ENCODE results near the gene ACE. TPM values are rescaled to one million over a fixed set of nuclear protein-coding genes. Genes with fewer than 3 reads are reported as not detected.

Gene ACE
- total RNA-seq, 1 donor from 2014 or later: 1.0 TPM

GRCh38 chr17:63480826-63481487, 4.1 kb downstream of the ACE start:
- no peak for TF ChIP-seq EZH2 (IDR thresholded peaks at IDR 0.05; ENCODE audit: insufficient read depth, low read length)
- TF ChIP-seq, protein P1, sequence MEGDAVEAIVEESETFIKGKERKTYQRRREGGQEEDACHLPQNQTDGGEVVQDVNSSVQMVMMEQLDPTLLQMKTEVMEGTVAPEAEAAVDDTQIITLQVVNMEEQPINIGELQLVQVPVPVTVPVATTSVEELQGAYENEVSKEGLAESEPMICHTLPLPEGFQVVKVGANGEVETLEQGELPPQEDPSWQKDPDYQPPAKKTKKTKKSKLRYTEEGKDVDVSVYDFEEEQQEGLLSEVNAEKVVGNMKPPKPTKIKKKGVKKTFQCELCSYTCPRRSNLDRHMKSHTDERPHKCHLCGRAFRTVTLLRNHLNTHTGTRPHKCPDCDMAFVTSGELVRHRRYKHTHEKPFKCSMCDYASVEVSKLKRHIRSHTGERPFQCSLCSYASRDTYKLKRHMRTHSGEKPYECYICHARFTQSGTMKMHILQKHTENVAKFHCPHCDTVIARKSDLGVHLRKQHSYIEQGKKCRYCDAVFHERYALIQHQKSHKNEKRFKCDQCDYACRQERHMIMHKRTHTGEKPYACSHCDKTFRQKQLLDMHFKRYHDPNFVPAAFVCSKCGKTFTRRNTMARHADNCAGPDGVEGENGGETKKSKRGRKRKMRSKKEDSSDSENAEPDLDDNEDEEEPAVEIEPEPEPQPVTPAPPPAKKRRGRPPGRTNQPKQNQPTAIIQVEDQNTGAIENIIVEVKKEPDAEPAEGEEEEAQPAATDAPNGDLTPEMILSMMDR (IDR thresholded peaks at IDR 0.05; ENCODE audit: insufficient read depth, low read depth, low read length): no peak
- Histone ChIP-seq H3K79me2 (ENCODE audit: insufficient read depth, low read length) (no peaks in the 10 kb centered on the region), H3K4me1 (ENCODE audit: insufficient read depth, low read length) (peaks cover 19% of the 10 kb centered on the region)

DNA sequence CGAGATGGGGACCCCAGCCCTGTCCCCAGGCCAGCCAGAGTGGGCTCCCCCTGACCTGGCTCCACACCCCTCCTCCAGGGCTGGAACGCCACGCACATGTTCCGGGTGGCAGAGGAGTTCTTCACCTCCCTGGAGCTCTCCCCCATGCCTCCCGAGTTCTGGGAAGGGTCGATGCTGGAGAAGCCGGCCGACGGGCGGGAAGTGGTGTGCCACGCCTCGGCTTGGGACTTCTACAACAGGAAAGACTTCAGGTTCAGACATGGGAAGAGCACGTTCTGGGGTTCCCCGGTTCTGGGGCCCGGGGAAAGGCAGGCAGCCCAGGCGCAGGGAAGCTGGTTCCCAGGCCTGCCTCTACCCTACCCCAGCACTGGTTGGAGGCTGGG, 4.6 kb downstream of the ACE start:
- Histone ChIP-seq H2AFZ (ENCODE audit: low read depth, low read length) (no peak overlapping the region), H3K27ac (ENCODE audit: low read depth, low read length) (no peak overlapping the region), H3K4me1 (ENCODE audit: insufficient read depth, low read length) (peaks cover 16% of the 10 kb centered on the region), H3K4me3 (ENCODE audit: insufficient read depth, low read depth, low read length) (no peak overlapping the region), H3K9me3 (ENCODE audit: insufficient read depth, low read depth, low read length) (no peaks in the 10 kb centered on the region), H3K27me3 (ENCODE audit: insufficient read depth, low read length) (peaks cover 6% of the 10 kb centered on the region), H3K9ac (ENCODE audit: low read length) (no peak overlapping the region), H3K79me2 (ENCODE audit: insufficient read depth, low read length) (no peaks in the 10 kb centered on the region), H4K20me1 (ENCODE audit: insufficient read depth, low read length) (peaks cover 3% of the 10 kb centered on the region), H3K36me3 (ENCODE audit: insufficient read depth, low read length) (no peaks in the 10 kb centered on the region), H3K4me2 (ENCODE audit: low read length) (no peak overlapping the region)
- Mint-ChIP-seq H3K4me1 (ENCODE audit: low read depth, unreplicated experiment) (no peaks in the 10 kb centered on the region), H3K9me3 (ENCODE audit: unreplicated experiment) (peaks cover 2% of the 10 kb centered on the region), H3K27ac (ENCODE audit: unreplicated experiment) (no peak overlapping the region), H3K36me3 (ENCODE audit: low read depth, unreplicated experiment) (no peaks in the 10 kb centered on the region), H3K4me3 (ENCODE audit: unreplicated experiment) (no peak overlapping the region), H3K27me3 (ENCODE audit: low read depth, unreplicated experiment) (peaks cover 55% of the 10 kb centered on the region)
- TF ChIP-seq, protein P1 (IDR thresholded peaks at IDR 0.05; ENCODE audit: insufficient read depth, low read depth, low read length): no peak
- TF ChIP-seq EZH2 (IDR thresholded peaks at IDR 0.05; ENCODE audit: insufficient read depth, low read length): no peak
- FAIRE-seq (no peak), DNase-seq (ENCODE audit: low read depth) (no peak)

More at GRCh38 chr17:63480826-63481487, 4.1 kb downstream of the ACE start:
- H3K9ac ChIP-seq (ENCODE audit: low read length): no peak overlapping the region
- no peaks in the 10 kb centered on the region for H3K36me3 ChIP-seq (ENCODE audit: insufficient read depth, low read length)
- no peak overlapping the region for H3K4me3 ChIP-seq (ENCODE audit: insufficient read depth, low read depth, low read length)
- Mint-ChIP-seq H3K9me3 (ENCODE audit: unreplicated experiment) (peaks cover 2% of the 10 kb centered on the region), H3K4me1 (ENCODE audit: low read depth, unreplicated experiment) (no peaks in the 10 kb centered on the region), H3K4me3 (ENCODE audit: unreplicated experiment) (no peak overlapping the region), H3K27me3 (ENCODE audit: low read depth, unreplicated experiment) (peaks cover 50% of the 10 kb centered on the region), H3K36me3 (ENCODE audit: low read depth, unreplicated experiment) (no peaks in the 10 kb centered on the region), H3K27ac (ENCODE audit: unreplicated experiment) (no peak overlapping the region)
- no peak overlapping the region for H2AFZ ChIP-seq (ENCODE audit: low read depth, low read length)
- H3K27me3 ChIP-seq (ENCODE audit: insufficient read depth, low read length): peaks cover 6% of the 10 kb centered on the region
- peaks cover 3% of the 10 kb centered on the region for H4K20me1 ChIP-seq (ENCODE audit: insufficient read depth, low read length)
- no peak overlapping the region for H3K4me2 ChIP-seq (ENCODE audit: low read length)
- no peaks in the 10 kb centered on the region for H3K9me3 ChIP-seq (ENCODE audit: insufficient read depth, low read depth, low read length)
- FAIRE-seq (no peak), DNase-seq (ENCODE audit: low read depth) (no peak)
- no peak overlapping the region for H3K27ac ChIP-seq (ENCODE audit: low read depth, low read length)

GRCh38 chr17:63482509-63482908, 5.6 kb downstream of the ACE start:
- Histone ChIP-seq H3K9me3 (ENCODE audit: insufficient read depth, low read depth, low read length) (no peaks in the 10 kb centered on the region), H3K27ac (ENCODE audit: low read depth, low read length) (no peak overlapping the region), H3K36me3 (ENCODE audit: insufficient read depth, low read length) (no peaks in the 10 kb centered on the region), H2AFZ (ENCODE audit: low read depth, low read length) (no peak overlapping the region), H3K79me2 (ENCODE audit: insufficient read depth, low read length) (no peaks in the 10 kb centered on the region), H3K9ac (ENCODE audit: low read length) (no peak overlapping the region), H3K4me1 (ENCODE audit: insufficient read depth, low read length) (peaks cover 13% of the 10 kb centered on the region), H3K27me3 (ENCODE audit: insufficient read depth, low read length) (peaks cover 6% of the 10 kb centered on the region), H3K4me2 (ENCODE audit: low read length) (no peak overlapping the region), H3K4me3 (ENCODE audit: insufficient read depth, low read depth, low read length) (no peak overlapping the region), H4K20me1 (ENCODE audit: insufficient read depth, low read length) (peaks cover 3% of the 10 kb centered on the region)
- no peak overlapping the region for H3K27ac Mint-ChIP-seq (ENCODE audit: unreplicated experiment)
- H3K4me1 Mint-ChIP-seq (ENCODE audit: low read depth, unreplicated experiment): no peaks in the 10 kb centered on the region
- H3K27me3 Mint-ChIP-seq (ENCODE audit: low read depth, unreplicated experiment): peaks cover 62% of the 10 kb centered on the region
- peaks cover 2% of the 10 kb centered on the region for H3K9me3 Mint-ChIP-seq (ENCODE audit: unreplicated experiment)
- no peaks in the 10 kb centered on the region for H3K36me3 Mint-ChIP-seq (ENCODE audit: low read depth, unreplicated experiment)
- DNase-seq (ENCODE audit: low read depth) (no peak), FAIRE-seq (no peak)
- TF ChIP-seq, protein P1 (IDR thresholded peaks at IDR 0.05; ENCODE audit: insufficient read depth, low read depth, low read length): no peak
- TF ChIP-seq EZH2 (IDR thresholded peaks at IDR 0.05; ENCODE audit: insufficient read depth, low read length): no peak
- H3K4me3 Mint-ChIP-seq (ENCODE audit: unreplicated experiment): no peak overlapping the region

All from astrocyte (in vitro differentiated cells and primary cell).